ENCODE measurements around the gene AREL1.
A peak's percentile ranks its signal among the peaks of the same experiment; 100 is the strongest.

Gene AREL1

GRCh38 chr14:74653386-74654138 lies 59.3 kb downstream of the AREL1 start:
- Histone ChIP-seq H2BK5ac (ENCODE audit: low read depth, low read length, poor library complexity) (no peak overlapping the region), H2BK12ac (ENCODE audit: low read length) (no peak overlapping the region), H3K4me1 (ENCODE audit: control insufficient read depth in 1 of 2, insufficient read depth in 2 of 2, low read length in 2 of 2) (peaks cover 13 to 14% of the 10 kb centered on the region in 2 experiments), H3K18ac (ENCODE audit: low read length) (no peak overlapping the region), H3K36me3 (ENCODE audit: control insufficient read depth in 1 of 2, insufficient read depth in 2 of 2, low read length in 2 of 2) (peaks cover 5 to 7% of the 10 kb centered on the region in 2 experiments), H3K79me2 (ENCODE audit: control insufficient read depth, insufficient read depth, low read length, poor library complexity) (no peaks in the 10 kb centered on the region), H2AFZ (ENCODE audit: insufficient read depth, low read length, poor library complexity) (no peak overlapping the region), H3K4ac (ENCODE audit: low read depth, low read length) (no peak overlapping the region), H2BK120ac (ENCODE audit: insufficient read depth, low read length, poor library complexity) (no peak overlapping the region), H3K4me2 (ENCODE audit: low read length) (no peak overlapping the region), H3K14ac (ENCODE audit: low read length) (no peak overlapping the region), H3K27me3 (ENCODE audit: insufficient read depth, low read length) (no peaks in the 10 kb centered on the region), H4K91ac (ENCODE audit: low read depth, low read length) (no peak overlapping the region), H3K27ac (ENCODE audit: low read depth, low read length) (no peak overlapping the region), H3K4me3 (ENCODE audit: low read depth, low read length) (no peak overlapping the region), H4K8ac (ENCODE audit: low read depth, low read length) (no peak overlapping the region), H3K79me1 (ENCODE audit: low read length) (no peaks in the 10 kb centered on the region), H4K12ac (ENCODE audit: low read depth, low read length) (no peak overlapping the region), H3K9ac (ENCODE audit: low read length) (no peak overlapping the region), H3K9me3 (ENCODE audit: insufficient read depth, low read depth, low read length) (no peaks in the 10 kb centered on the region), H3K23ac (ENCODE audit: low read length) (no peak overlapping the region), H2AK5ac (ENCODE audit: low read length) (no peak overlapping the region)
- DNase-seq = no peak
- no CpG with 5 or more reads among the region's 15 CpGs for WGBS (ENCODE audit: extremely low coverage, insufficient coverage, insufficient read length)

GRCh38 chr14:74652541-74652940 lies 60.3 kb downstream of the AREL1 start:
- H4K12ac ChIP-seq (ENCODE audit: low read depth, low read length) = no peak overlapping the region
- H3K4me1 ChIP-seq (ENCODE audit: control insufficient read depth in 1 of 2, insufficient read depth in 2 of 2, low read length in 2 of 2) = peaks cover 14 to 16% of the 10 kb centered on the region in 2 experiments
- no peak overlapping the region for H3K18ac ChIP-seq (ENCODE audit: low read length)
- no peaks in the 10 kb centered on the region for H3K27me3 ChIP-seq (ENCODE audit: insufficient read depth, low read length)
- no peak overlapping the region for H3K27ac ChIP-seq (ENCODE audit: low read depth, low read length)
- peaks cover 5 to 7% of the 10 kb centered on the region in 2 experiments for H3K36me3 ChIP-seq (ENCODE audit: control insufficient read depth in 1 of 2, insufficient read depth in 2 of 2, low read length in 2 of 2)
- H2BK5ac ChIP-seq (ENCODE audit: low read depth, low read length, poor library complexity) = no peak overlapping the region
- no peak overlapping the region for H3K4me2 ChIP-seq (ENCODE audit: low read length)
- no peak overlapping the region for H4K91ac ChIP-seq (ENCODE audit: low read depth, low read length)
- no peak overlapping the region for H2AFZ ChIP-seq (ENCODE audit: insufficient read depth, low read length, poor library complexity)
- H3K4ac ChIP-seq (ENCODE audit: low read depth, low read length) = no peak overlapping the region
- no peak overlapping the region for H4K8ac ChIP-seq (ENCODE audit: low read depth, low read length)
- no peaks in the 10 kb centered on the region for H3K9me3 ChIP-seq (ENCODE audit: insufficient read depth, low read depth, low read length)
- no peaks in the 10 kb centered on the region for H3K79me1 ChIP-seq (ENCODE audit: low read length)
- H2BK120ac ChIP-seq (ENCODE audit: insufficient read depth, low read length, poor library complexity) = no peak overlapping the region
- no peak overlapping the region for H3K4me3 ChIP-seq (ENCODE audit: low read depth, low read length)
- no peak overlapping the region for H3K14ac ChIP-seq (ENCODE audit: low read length)
- no peak overlapping the region for H3K23ac ChIP-seq (ENCODE audit: low read length)
- no peak overlapping the region for H3K9ac ChIP-seq (ENCODE audit: low read length)
- no peak for DNase-seq
- H2BK12ac ChIP-seq (ENCODE audit: low read length) = no peak overlapping the region
- H3K79me2 ChIP-seq (ENCODE audit: control insufficient read depth, insufficient read depth, low read length, poor library complexity) = no peaks in the 10 kb centered on the region
- no peak overlapping the region for H2AK5ac ChIP-seq (ENCODE audit: low read length)
- no CpG with 5 or more reads among the region's 4 CpGs for WGBS (ENCODE audit: extremely low coverage, insufficient coverage, insufficient read length)

DNA sequence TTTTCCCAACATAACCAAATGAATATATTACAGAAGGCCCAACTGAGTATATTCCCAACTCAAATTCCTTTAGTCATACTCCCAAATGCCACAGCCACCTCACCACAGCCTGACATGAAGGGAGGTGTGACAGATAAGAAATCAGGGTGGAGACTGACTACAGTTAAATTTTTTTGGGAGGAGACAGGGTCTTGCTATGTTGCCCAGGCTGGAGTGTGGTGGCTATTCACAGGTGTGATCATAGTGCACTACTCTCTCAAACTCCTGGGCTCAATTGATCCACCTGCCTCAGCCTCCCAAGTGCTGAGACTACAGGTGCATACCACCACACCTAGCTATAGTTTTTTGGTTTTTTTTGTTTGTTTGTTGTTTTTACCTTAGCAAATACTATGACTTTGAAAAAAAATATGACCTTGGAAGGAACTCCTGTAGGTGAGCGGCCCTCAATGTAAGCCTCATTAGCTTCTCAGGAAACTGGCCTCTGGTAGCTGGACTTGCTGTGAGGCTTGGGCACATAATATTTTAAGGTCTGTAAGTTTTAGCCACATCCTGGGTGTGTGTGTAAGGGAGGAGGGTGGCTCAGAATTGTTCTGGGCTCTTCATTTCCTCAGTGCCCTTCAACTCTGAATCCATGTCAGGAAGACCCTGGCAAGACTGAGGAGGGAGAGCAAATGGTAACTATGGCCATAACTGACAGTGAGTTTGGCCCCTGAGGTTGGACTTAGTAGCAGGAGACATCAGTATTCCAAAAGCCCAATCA lies 61.8 kb downstream of the AREL1 start:
- Histone ChIP-seq H3K79me2 (ENCODE audit: control insufficient read depth, insufficient read depth, low read length, poor library complexity) (no peaks in the 10 kb centered on the region), H3K18ac (ENCODE audit: low read length) (no peak overlapping the region), H3K27me3 (ENCODE audit: insufficient read depth, low read length) (no peaks in the 10 kb centered on the region), H3K79me1 (ENCODE audit: low read length) (no peaks in the 10 kb centered on the region), H3K4ac (ENCODE audit: low read depth, low read length) (no peak overlapping the region), H3K23ac (ENCODE audit: low read length) (no peak overlapping the region), H3K4me1 (ENCODE audit: control insufficient read depth in 1 of 2, insufficient read depth in 2 of 2, low read length in 2 of 2) (peaks cover 14 to 16% of the 10 kb centered on the region in 2 experiments), H3K27ac (ENCODE audit: low read depth, low read length) (no peak overlapping the region), H2AK5ac (ENCODE audit: low read length) (no peak overlapping the region), H3K4me2 (ENCODE audit: low read length) (no peak overlapping the region), H3K4me3 (ENCODE audit: low read depth, low read length) (no peak overlapping the region), H2AFZ (ENCODE audit: insufficient read depth, low read length, poor library complexity) (no peak overlapping the region), H4K12ac (ENCODE audit: low read depth, low read length) (no peak overlapping the region), H4K91ac (ENCODE audit: low read depth, low read length) (no peak overlapping the region), H2BK5ac (ENCODE audit: low read depth, low read length, poor library complexity) (no peak overlapping the region), H3K9me3 (ENCODE audit: insufficient read depth, low read depth, low read length) (no peaks in the 10 kb centered on the region), H2BK12ac (ENCODE audit: low read length) (no peak overlapping the region), H3K9ac (ENCODE audit: low read length) (no peak overlapping the region), H2BK120ac (ENCODE audit: insufficient read depth, low read length, poor library complexity) (no peak overlapping the region), H3K14ac (ENCODE audit: low read length) (no peak overlapping the region), H4K8ac (ENCODE audit: low read depth, low read length) (no peak overlapping the region), H3K36me3 (ENCODE audit: control insufficient read depth in 1 of 2, insufficient read depth in 2 of 2, low read length in 2 of 2) (peaks cover 0 to 7% of the 10 kb centered on the region in 2 experiments)
- peak in 1 of 2 donors; percentile 36 for DNase-seq
- WGBS (ENCODE audit: extremely low coverage, insufficient coverage, insufficient read length) = no CpG with 5 or more reads among the region's 1 CpG

- H3K79me2 ChIP-seq (ENCODE audit: control insufficient read depth, insufficient read depth, low read length, poor library complexity) = no peaks in the 10 kb centered on the region
- H3K4me1 ChIP-seq (ENCODE audit: control insufficient read depth in 1 of 2, insufficient read depth in 2 of 2, low read length in 2 of 2) = peaks cover 16% of the 10 kb centered on the region in 2 experiments
- H3K27ac ChIP-seq (ENCODE audit: low read depth, low read length) = no peak overlapping the region
- no peak overlapping the region for H3K18ac ChIP-seq (ENCODE audit: low read length)
- no peak overlapping the region for H2AFZ ChIP-seq (ENCODE audit: insufficient read depth, low read length, poor library complexity)
- H3K14ac ChIP-seq (ENCODE audit: low read length) = no peak overlapping the region
- no peak overlapping the region for H3K9ac ChIP-seq (ENCODE audit: low read length)
- no peak overlapping the region for H2BK12ac ChIP-seq (ENCODE audit: low read length)
- no peak overlapping the region for H2BK120ac ChIP-seq (ENCODE audit: insufficient read depth, low read length, poor library complexity)
- H3K4me3 ChIP-seq (ENCODE audit: low read depth, low read length) = no peak overlapping the region
- no peak overlapping the region for H2AK5ac ChIP-seq (ENCODE audit: low read length)
- WGBS (ENCODE audit: extremely low coverage, insufficient coverage, insufficient read length) = no CpG with 5 or more reads among the region's 2 CpGs
- H4K12ac ChIP-seq (ENCODE audit: low read depth, low read length) = no peak overlapping the region
- no peak overlapping the region for H3K4me2 ChIP-seq (ENCODE audit: low read length)
- no peak overlapping the region for H3K23ac ChIP-seq (ENCODE audit: low read length)
- no peak overlapping the region for H4K91ac ChIP-seq (ENCODE audit: low read depth, low read length)
- H2BK5ac ChIP-seq (ENCODE audit: low read depth, low read length, poor library complexity) = no peak overlapping the region
- H3K36me3 ChIP-seq (ENCODE audit: control insufficient read depth in 1 of 2, insufficient read depth in 2 of 2, low read length in 2 of 2) = peaks cover 0 to 7% of the 10 kb centered on the region in 2 experiments
- H3K4ac ChIP-seq (ENCODE audit: low read depth, low read length) = no peak overlapping the region
- H3K9me3 ChIP-seq (ENCODE audit: insufficient read depth, low read depth, low read length) = no peaks in the 10 kb centered on the region
- H3K79me1 ChIP-seq (ENCODE audit: low read length) = no peaks in the 10 kb centered on the region
- H3K27me3 ChIP-seq (ENCODE audit: insufficient read depth, low read length) = no peaks in the 10 kb centered on the region
- DNase-seq = peak; percentile 20 to 67
- H4K8ac ChIP-seq (ENCODE audit: low read depth, low read length) = no peak overlapping the region
Observed at GRCh38 chr14:74649673-74650072, 63.2 kb downstream of the AREL1 start.

Data from trophoblast cell (in vitro differentiated cells and primary cell).